ENCODE measurements around the gene CFAP77. TPM values are rescaled to one million over a fixed set of nuclear protein-coding genes. Genes with fewer than 3 reads are reported as not detected.

The CFAP77 gene
- total RNA-seq, 1 donor from 2014 or later, result 2.5 TPM

- Histone ChIP-seq H3K4me3 (no peak overlapping the region), H3K27me3 (ENCODE audit: low read depth) (peaks cover 19% of the 10 kb centered on the region), H3K36me3 (no peaks in the 10 kb centered on the region), H3K9me3 (replicated peaks) (no peaks in the 10 kb centered on the region), H3K27ac (replicated peaks) (no peak overlapping the region), H3K4me1 (peaks cover 2% of the 10 kb centered on the region)
- intact Hi-C loops (cut with micrococcal nuclease), result no loop called here
- TF ChIP-seq CTCF (IDR thresholded peaks at IDR 0.05; ENCODE audit: borderline replicate concordance), result no peak
- no peak for DNase-seq
These were observed 141.5 kb downstream of the CFAP77 start for GRCh38 chr9:132551556-132551955.

GRCh38 chr9:132552041-132552440, 142.0 kb downstream of the CFAP77 start:
- no peak for DNase-seq
- Histone ChIP-seq H3K9me3 (replicated peaks) (no peaks in the 10 kb centered on the region), H3K36me3 (no peaks in the 10 kb centered on the region), H3K27me3 (ENCODE audit: low read depth) (peaks cover 15% of the 10 kb centered on the region), H3K4me3 (no peak overlapping the region), H3K4me1 (no peaks in the 10 kb centered on the region), H3K27ac (replicated peaks) (no peak overlapping the region)
- no peak for TF ChIP-seq CTCF (IDR thresholded peaks at IDR 0.05; ENCODE audit: borderline replicate concordance)
- intact Hi-C loops (cut with micrococcal nuclease), result no loop called here

GRCh38 chr9:132554755-132555154, 144.7 kb downstream of the CFAP77 start:
- H3K4me3 ChIP-seq, result no peak overlapping the region
- H3K9me3 ChIP-seq (replicated peaks), result no peaks in the 10 kb centered on the region
- intact Hi-C loops (cut with micrococcal nuclease), result no loop called here
- no peaks in the 10 kb centered on the region for H3K4me1 ChIP-seq
- no peak for TF ChIP-seq CTCF (IDR thresholded peaks at IDR 0.05; ENCODE audit: borderline replicate concordance)
- no peaks in the 10 kb centered on the region for H3K36me3 ChIP-seq
- no peak overlapping the region for H3K27ac ChIP-seq (replicated peaks)
- peaks cover 24% of the 10 kb centered on the region for H3K27me3 ChIP-seq (ENCODE audit: low read depth)
- DNase-seq, result no peak

GRCh38 chr9:132555528-132555927, 145.5 kb downstream of the CFAP77 start:
- H3K27me3 ChIP-seq (ENCODE audit: low read depth), result peaks cover 24% of the 10 kb centered on the region
- no peak for DNase-seq
- no peak overlapping the region for H3K4me3 ChIP-seq
- H3K4me1 ChIP-seq, result peaks cover 6% of the 10 kb centered on the region
- no peaks in the 10 kb centered on the region for H3K9me3 ChIP-seq (replicated peaks)
- no peak overlapping the region for H3K27ac ChIP-seq (replicated peaks)
- TF ChIP-seq CTCF (IDR thresholded peaks at IDR 0.05; ENCODE audit: borderline replicate concordance), result no peak
- H3K36me3 ChIP-seq, result no peaks in the 10 kb centered on the region
- intact Hi-C loops (cut with micrococcal nuclease), result no loop called here

- H3K36me3 ChIP-seq, result no peaks in the 10 kb centered on the region
- H3K9me3 ChIP-seq (replicated peaks), result no peaks in the 10 kb centered on the region
- H3K27ac ChIP-seq (replicated peaks), result no peak overlapping the region
- no peak for DNase-seq
- H3K4me1 ChIP-seq, result peaks cover 13% of the 10 kb centered on the region
- TF ChIP-seq CTCF (IDR thresholded peaks at IDR 0.05; ENCODE audit: borderline replicate concordance), result no peak
- intact Hi-C loops (cut with micrococcal nuclease), result no loop called here
- peaks cover 24% of the 10 kb centered on the region for H3K27me3 ChIP-seq (ENCODE audit: low read depth)
- H3K4me3 ChIP-seq, result no peak overlapping the region
These were observed 146.2 kb downstream of the CFAP77 start for GRCh38 chr9:132556235-132556634.

GRCh38 chr9:132556714-132557113, 146.7 kb downstream of the CFAP77 start:
- intact Hi-C loops (cut with micrococcal nuclease), result no loop called here
- Histone ChIP-seq H3K36me3 (no peaks in the 10 kb centered on the region), H3K9me3 (replicated peaks) (no peaks in the 10 kb centered on the region), H3K27me3 (ENCODE audit: low read depth) (peaks cover 24% of the 10 kb centered on the region), H3K27ac (replicated peaks) (no peak overlapping the region), H3K4me3 (no peak overlapping the region), H3K4me1 (peaks cover 15% of the 10 kb centered on the region)
- no peak for DNase-seq
- no peak for TF ChIP-seq CTCF (IDR thresholded peaks at IDR 0.05; ENCODE audit: borderline replicate concordance)

All from left ventricle myocardium inferior (tissue), 1 donor.